Measurements from ENCODE around the gene SORL1-AS1.

The SORL1-AS1 gene

GRCh38 chr11:121453589-121454299, 977 bp upstream of the SORL1-AS1 start (continued):
- TF ChIP-seq, protein P1, sequence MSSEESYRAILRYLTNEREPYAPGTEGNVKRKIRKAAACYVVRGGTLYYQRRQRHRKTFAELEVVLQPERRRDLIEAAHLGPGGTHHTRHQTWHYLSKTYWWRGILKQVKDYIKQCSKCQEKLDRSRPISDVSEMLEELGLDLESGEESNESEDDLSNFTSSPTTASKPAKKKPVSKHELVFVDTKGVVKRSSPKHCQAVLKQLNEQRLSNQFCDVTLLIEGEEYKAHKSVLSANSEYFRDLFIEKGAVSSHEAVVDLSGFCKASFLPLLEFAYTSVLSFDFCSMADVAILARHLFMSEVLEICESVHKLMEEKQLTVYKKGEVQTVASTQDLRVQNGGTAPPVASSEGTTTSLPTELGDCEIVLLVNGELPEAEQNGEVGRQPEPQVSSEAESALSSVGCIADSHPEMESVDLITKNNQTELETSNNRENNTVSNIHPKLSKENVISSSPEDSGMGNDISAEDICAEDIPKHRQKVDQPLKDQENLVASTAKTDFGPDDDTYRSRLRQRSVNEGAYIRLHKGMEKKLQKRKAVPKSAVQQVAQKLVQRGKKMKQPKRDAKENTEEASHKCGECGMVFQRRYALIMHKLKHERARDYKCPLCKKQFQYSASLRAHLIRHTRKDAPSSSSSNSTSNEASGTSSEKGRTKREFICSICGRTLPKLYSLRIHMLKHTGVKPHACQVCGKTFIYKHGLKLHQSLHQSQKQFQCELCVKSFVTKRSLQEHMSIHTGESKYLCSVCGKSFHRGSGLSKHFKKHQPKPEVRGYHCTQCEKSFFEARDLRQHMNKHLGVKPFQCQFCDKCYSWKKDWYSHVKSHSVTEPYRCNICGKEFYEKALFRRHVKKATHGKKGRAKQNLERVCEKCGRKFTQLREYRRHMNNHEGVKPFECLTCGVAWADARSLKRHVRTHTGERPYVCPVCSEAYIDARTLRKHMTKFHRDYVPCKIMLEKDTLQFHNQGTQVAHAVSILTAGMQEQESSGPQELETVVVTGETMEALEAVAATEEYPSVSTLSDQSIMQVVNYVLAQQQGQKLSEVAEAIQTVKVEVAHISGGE (CRISPR knock-in tag; IDR thresholded peaks at IDR 0.05) = no peak
- TF ChIP-seq, protein P2, sequence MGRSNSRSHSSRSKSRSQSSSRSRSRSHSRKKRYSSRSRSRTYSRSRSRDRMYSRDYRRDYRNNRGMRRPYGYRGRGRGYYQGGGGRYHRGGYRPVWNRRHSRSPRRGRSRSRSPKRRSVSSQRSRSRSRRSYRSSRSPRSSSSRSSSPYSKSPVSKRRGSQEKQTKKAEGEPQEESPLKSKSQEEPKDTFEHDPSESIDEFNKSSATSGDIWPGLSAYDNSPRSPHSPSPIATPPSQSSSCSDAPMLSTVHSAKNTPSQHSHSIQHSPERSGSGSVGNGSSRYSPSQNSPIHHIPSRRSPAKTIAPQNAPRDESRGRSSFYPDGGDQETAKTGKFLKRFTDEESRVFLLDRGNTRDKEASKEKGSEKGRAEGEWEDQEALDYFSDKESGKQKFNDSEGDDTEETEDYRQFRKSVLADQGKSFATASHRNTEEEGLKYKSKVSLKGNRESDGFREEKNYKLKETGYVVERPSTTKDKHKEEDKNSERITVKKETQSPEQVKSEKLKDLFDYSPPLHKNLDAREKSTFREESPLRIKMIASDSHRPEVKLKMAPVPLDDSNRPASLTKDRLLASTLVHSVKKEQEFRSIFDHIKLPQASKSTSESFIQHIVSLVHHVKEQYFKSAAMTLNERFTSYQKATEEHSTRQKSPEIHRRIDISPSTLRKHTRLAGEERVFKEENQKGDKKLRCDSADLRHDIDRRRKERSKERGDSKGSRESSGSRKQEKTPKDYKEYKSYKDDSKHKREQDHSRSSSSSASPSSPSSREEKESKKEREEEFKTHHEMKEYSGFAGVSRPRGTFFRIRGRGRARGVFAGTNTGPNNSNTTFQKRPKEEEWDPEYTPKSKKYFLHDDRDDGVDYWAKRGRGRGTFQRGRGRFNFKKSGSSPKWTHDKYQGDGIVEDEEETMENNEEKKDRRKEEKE (IDR thresholded peaks at IDR 0.05) = no peak
- TF ChIP-seq RFX5 (IDR thresholded peaks at IDR 0.05; ENCODE audit: low read depth, low read length) = no peak
- no peak for TF ChIP-seq PRDM15 (CRISPR knock-in tag; IDR thresholded peaks at IDR 0.05)
- no peak for TF ChIP-seq ATF2 (IDR thresholded peaks at IDR 0.05; ENCODE audit: low read length)
- TF ChIP-seq NR2C2 (IDR thresholded peaks at IDR 0.05; ENCODE audit: borderline replicate concordance, control insufficient read depth, insufficient read length, low read depth) = no peak
- TF ChIP-seq SIN3A (IDR thresholded peaks at IDR 0.05; ENCODE audit: low read depth, low read length) = no peak
- no peak for TF ChIP-seq SMAD1 (IDR thresholded peaks at IDR 0.05; ENCODE audit: low read depth, partially characterized antibody)
- no peak for TF ChIP-seq MYB (IDR thresholded peaks at IDR 0.05; ENCODE audit: borderline replicate concordance, low read depth, low read length)
- 0 out of 2 replicates have a peak, but pooled peaks have one; percentile 27 for TF ChIP-seq LARP7 (IDR thresholded peaks at IDR 0.05)
- TF ChIP-seq YBX1 (IDR thresholded peaks at IDR 0.05) = no peak
- TF ChIP-seq TBL1XR1 (IDR thresholded peaks at IDR 0.05; ENCODE audit: low read depth, low read length) = no peak
- peak; percentile 82; the same call in 1 of the 2 replicates for TF ChIP-seq ZNF687 (IDR thresholded peaks at IDR 0.05)
